Stimulated activated naive CD8-positive, alpha-beta T cell treated with anti-CD3 and anti-CD28 coated beads, Interleukin-15, amount 100 ng/mL, for 72 hours (primary cell): ENCODE data around the gene SPATS1.

Source experiments
- ATAC-seq: fragments of 150-1000 bp; cut with Tn5 transposase; 2 replicates; pipeline ENCODE4 v1.10.0; 2021; ENCODE audit warnings: mild to moderate bottlenecking, moderate library complexity
- DNase-seq, 2 donors: peaks; one replicate each; pipeline ENCODE4 v3.0.0; 2021 to 2022
- H3K27ac Mint-ChIP-seq, 2 donors: one replicate each; pipeline ENCODE4 v1.8.0; 2022; ENCODE audit warnings: mild to moderate bottlenecking in 2 of 2, mixed read lengths in 2 of 2, moderate library complexity in 2 of 2
- H3K27me3 Mint-ChIP-seq: one replicate; pipeline ENCODE4 v1.8.0; 2022; ENCODE audit warnings: mixed read lengths
- H3K4me1 Mint-ChIP-seq: one replicate; pipeline ENCODE4 v1.8.0; 2022; ENCODE audit warnings: mild to moderate bottlenecking, mixed read lengths
- H3K4me3 Mint-ChIP-seq, 2 donors: one replicate each; pipeline ENCODE4 v1.8.0; 2022; ENCODE audit warnings: mild to moderate bottlenecking in 2 of 2, mixed read lengths in 2 of 2, moderate library complexity in 1 of 2
- H3K9me3 Mint-ChIP-seq, 2 donors: one replicate each; pipeline ENCODE4 v1.8.0; 2022; ENCODE audit warnings: mixed read lengths in 2 of 2

SPATS1 gene

GRCh38 chr6:44342489-44342888 lies at the start of gene SPATS1:
Gene SPATS1, plus strand, starts transcription at chr6:44342650. Its CDS starts 446 bp downstream, at chr6:44343096.
- DNase-seq (no peak), ATAC-seq (no peak)
- Mint-ChIP-seq H3K27me3 (peaks cover 40% of the 10 kb centered on the region), H3K4me1 (peaks cover 6% of the 10 kb centered on the region), H3K4me3 (peak within 1 kb of the TSS; percentile 7 to 26), H3K9me3 (no peaks in the 10 kb centered on the region), H3K27ac (no peak within 1 kb of the TSS)

- ATAC-seq (no peak), DNase-seq (no peak)
- Mint-ChIP-seq H3K4me1 (peaks cover 14% of the 10 kb centered on the region), H3K9me3 (no peaks in the 10 kb centered on the region), H3K27me3 (peaks cover 88% of the 10 kb centered on the region), H3K4me3 (no peak overlapping the region), H3K27ac (no peak overlapping the region)
Observed at GRCh38 chr6:44292661-44293365, 49.6 kb upstream of the SPATS1 start.

- Mint-ChIP-seq H3K27me3 (peaks cover 87% of the 10 kb centered on the region), H3K4me3 (no peak overlapping the region), H3K27ac (no peak overlapping the region), H3K4me1 (peaks cover 20% of the 10 kb centered on the region), H3K9me3 (no peaks in the 10 kb centered on the region)
- DNase-seq (no peak), ATAC-seq (no peak)
Observed at GRCh38 chr6:44294832-44295791, 47.3 kb upstream of the SPATS1 start.

GRCh38 chr6:44297063-44298038 lies 45.1 kb upstream of the SPATS1 start:
- Mint-ChIP-seq H3K27ac (no peak overlapping the region), H3K4me1 (peaks cover 20% of the 10 kb centered on the region), H3K4me3 (peak overlapping the region; percentile 51 to 71), H3K9me3 (no peaks in the 10 kb centered on the region), H3K27me3 (peaks cover 65% of the 10 kb centered on the region)
- ATAC-seq = peak; percentile 87
- peak; percentile 39 to 48 for DNase-seq

GRCh38 chr6:44298055-44298803 lies 44.2 kb upstream of the SPATS1 start:
- DNase-seq = no peak
- Mint-ChIP-seq H3K4me3 (peak overlapping the region; percentile 51 to 71), H3K27me3 (peaks cover 59% of the 10 kb centered on the region), H3K4me1 (peaks cover 20% of the 10 kb centered on the region), H3K27ac (no peak overlapping the region), H3K9me3 (no peaks in the 10 kb centered on the region)
- peak; percentile 3 for ATAC-seq

GRCh38 chr6:44298864-44299263 lies 43.6 kb upstream of the SPATS1 start:
- Mint-ChIP-seq H3K27me3 (peaks cover 53% of the 10 kb centered on the region), H3K27ac (peak overlapping the region in 1 of 2 donors; percentile 14), H3K9me3 (no peaks in the 10 kb centered on the region), H3K4me3 (no peak overlapping the region), H3K4me1 (peaks cover 20% of the 10 kb centered on the region)
- ATAC-seq = no peak
- DNase-seq = no peak

- ATAC-seq (no peak), DNase-seq (no peak)
- Mint-ChIP-seq H3K9me3 (no peaks in the 10 kb centered on the region), H3K27me3 (peaks cover 38% of the 10 kb centered on the region), H3K4me1 (peaks cover 20% of the 10 kb centered on the region), H3K4me3 (no peak overlapping the region), H3K27ac (no peak overlapping the region)
Observed at GRCh38 chr6:44300292-44300823, 42.1 kb upstream of the SPATS1 start.

- DNase-seq (no peak), ATAC-seq (no peak)
- Mint-ChIP-seq H3K27ac (no peak overlapping the region), H3K4me1 (peaks cover 20% of the 10 kb centered on the region), H3K9me3 (no peaks in the 10 kb centered on the region), H3K27me3 (peaks cover 30% of the 10 kb centered on the region), H3K4me3 (no peak overlapping the region)
Observed at GRCh38 chr6:44301106-44301505, 41.3 kb upstream of the SPATS1 start.

GRCh38 chr6:44301782-44302564 lies 40.5 kb upstream of the SPATS1 start:
- DNase-seq (no peak), ATAC-seq (no peak)
- Mint-ChIP-seq H3K27ac (peak overlapping the region; percentile 52 to 87), H3K4me1 (peaks cover 14% of the 10 kb centered on the region), H3K4me3 (no peak overlapping the region), H3K9me3 (no peaks in the 10 kb centered on the region), H3K27me3 (peaks cover 22% of the 10 kb centered on the region)

- ATAC-seq = no peak
- Mint-ChIP-seq H3K4me3 (no peak overlapping the region), H3K27ac (no peak overlapping the region), H3K27me3 (peaks cover 13% of the 10 kb centered on the region), H3K9me3 (no peaks in the 10 kb centered on the region), H3K4me1 (peaks cover 6% of the 10 kb centered on the region)
- no peak for DNase-seq
Observed at GRCh38 chr6:44302856-44303255, 39.6 kb upstream of the SPATS1 start.

- no peak for ATAC-seq
- Mint-ChIP-seq H3K27me3 (peaks cover 3% of the 10 kb centered on the region), H3K4me3 (no peak overlapping the region)
Observed at GRCh38 chr6:44303842-44304241, 38.6 kb upstream of the SPATS1 start.

GRCh38 chr6:44304282-44305199 lies 37.9 kb upstream of the SPATS1 start:
- H3K9me3 Mint-ChIP-seq = no peaks in the 10 kb centered on the region
- DNase-seq (peak in 1 of 2 donors; percentile 44), ATAC-seq (peak; percentile 58)
- no peak overlapping the region for H3K27ac Mint-ChIP-seq
- no peaks in the 10 kb centered on the region for H3K27me3 Mint-ChIP-seq
- peaks cover 1% of the 10 kb centered on the region for H3K4me1 Mint-ChIP-seq
- H3K4me3 Mint-ChIP-seq = no peak overlapping the region

More at GRCh38 chr6:44303842-44304241, 38.6 kb upstream of the SPATS1 start:
- H3K4me1 Mint-ChIP-seq = no peaks in the 10 kb centered on the region
- no peak for DNase-seq
- H3K27ac Mint-ChIP-seq = no peak overlapping the region
- no peaks in the 10 kb centered on the region for H3K9me3 Mint-ChIP-seq

- Mint-ChIP-seq H3K27ac (no peak overlapping the region), H3K4me1 (peaks cover 9% of the 10 kb centered on the region)
Observed at GRCh38 chr6:44305200-44305725, 37.2 kb upstream of the SPATS1 start.

More at GRCh38 chr6:44305200-44305725, 37.2 kb upstream of the SPATS1 start:
- Mint-ChIP-seq H3K9me3 (no peaks in the 10 kb centered on the region), H3K4me3 (no peak overlapping the region), H3K27me3 (no peaks in the 10 kb centered on the region)
- ATAC-seq = no peak
- no peak for DNase-seq
